Fibroblast of lung (primary cell): ENCODE measurements around the gene C17orf67. TPM values are rescaled to one million over a fixed set of nuclear protein-coding genes. Genes with fewer than 3 reads are reported as not detected.

Experiments used
- DNase-seq, 2 donors: peaks; one replicate each; pipeline versions ENCODE4 v3.0.0 to v3.0.0-alpha.2; 2010; ENCODE audit warnings: low read depth in 2 of 2
- H2AFZ ChIP-seq: 2 replicates; pipeline ENCODE4 v1.5.1; 2012; ENCODE audit warnings: low read length, control low read depth, inconsistent platforms
- H3K27ac ChIP-seq: 2 replicates; pipeline ENCODE4 v1.5.1; 2011; ENCODE audit warnings: low read length, control low read depth; ENCODE audit not compliant: insufficient read depth
- H3K27me3 ChIP-seq: 2 replicates; pipeline ENCODE4 v1.5.1; 2011; ENCODE audit warnings: mild to moderate bottlenecking, low read length; ENCODE audit not compliant: control insufficient read depth, insufficient read depth
- H3K36me3 ChIP-seq: 2 replicates; pipeline ENCODE4 v1.5.1; 2011; ENCODE audit warnings: low read length; ENCODE audit not compliant: control insufficient read depth, insufficient read depth
- H3K4me1 ChIP-seq: 2 replicates; pipeline ENCODE4 v1.5.1; 2011; ENCODE audit warnings: low read length; ENCODE audit not compliant: control insufficient read depth, insufficient read depth; ENCODE audit errors: extremely low read depth
- H3K4me2 ChIP-seq: 2 replicates; pipeline ENCODE4 v1.5.1; 2011; ENCODE audit warnings: low read length, control low read depth; ENCODE audit not compliant: insufficient read depth; ENCODE audit errors: extremely low read depth
- H3K4me3 ChIP-seq, 4 experiments: fragments of 200-600 bp in 1 of 4; sonication (generic) in 1 of 4; replicated peaks in 1 of 4; 2 replicates each; pipeline ENCODE4 v1.5.1; 2011 to 2016; ENCODE audit warnings: low read length in 4 of 4, low read depth in 3 of 4, mild to moderate bottlenecking in 3 of 4, control low read depth in 2 of 4, inconsistent platforms in 1 of 4, mixed read lengths in 1 of 4; ENCODE audit not compliant: insufficient read depth in 1 of 4; ENCODE audit errors: control extremely low read depth in 1 of 4
- H3K79me2 ChIP-seq: 2 replicates; pipeline ENCODE4 v1.5.1; 2012; ENCODE audit warnings: mild to moderate bottlenecking, low read length, inconsistent platforms; ENCODE audit not compliant: control insufficient read depth, insufficient read depth
- H3K9ac ChIP-seq: 2 replicates; pipeline ENCODE4 v1.5.1; 2011; ENCODE audit warnings: mild to moderate bottlenecking, low read length, control low read depth; ENCODE audit not compliant: insufficient read depth
- H3K9me3 ChIP-seq: 2 replicates; pipeline ENCODE4 v1.5.1; 2012; ENCODE audit warnings: low read depth, low read length; ENCODE audit not compliant: control insufficient read depth, insufficient read depth
- H4K20me1 ChIP-seq: 2 replicates; pipeline ENCODE4 v1.5.1; 2011; ENCODE audit warnings: low read length; ENCODE audit not compliant: control insufficient read depth, insufficient read depth; ENCODE audit errors: extremely low read depth
- EZH2 ChIP-seq: IDR thresholded peaks from 2 replicates; pipeline ENCODE4 v1.5.1; 2012; ENCODE audit warnings: low read length, control low read depth, mild to moderate bottlenecking; ENCODE audit errors: missing control alignments
- polyA plus RNA-seq, 2 donors: library from polyadenylated mRNA; depleted of rRNA in 1 of 2; stranded (reverse) in 1 of 2; unstranded in 1 of 2; fragments of >200 nt; gene quantifications; 2 replicates each; pipeline ENCODE4 v1.2.1, GENCODE V29; 2011 to 2012; ENCODE audit warnings: missing spikeins in 1 of 2
- total RNA-seq: library from RNA; depleted of rRNA; stranded (reverse); fragments of >200 nt; gene quantifications from 2 replicates; pipeline ENCODE4 v1.2.1, GENCODE V29; 2014
- TF ChIP-seq, protein P1 (sequence below), 2 donors: IDR thresholded peaks in 1 of 2; conservative IDR thresholded peaks in 1 of 2; 1 replicate in 1 of 2; 2 replicates in 1 of 2; pipeline ENCODE4 v1.5.1; 2011 to 2012; ENCODE audit warnings: low read length in 2 of 2, control low read depth in 1 of 2, inconsistent platforms in 1 of 2, low read depth in 1 of 2, mild to moderate bottlenecking in 1 of 2

C17orf67 gene
- total and polyA plus RNA-seq, 2 donors (not counting 1 experiment from before 2014, with no cell fraction given) = 0.45 to 1.7 TPM

DNA sequence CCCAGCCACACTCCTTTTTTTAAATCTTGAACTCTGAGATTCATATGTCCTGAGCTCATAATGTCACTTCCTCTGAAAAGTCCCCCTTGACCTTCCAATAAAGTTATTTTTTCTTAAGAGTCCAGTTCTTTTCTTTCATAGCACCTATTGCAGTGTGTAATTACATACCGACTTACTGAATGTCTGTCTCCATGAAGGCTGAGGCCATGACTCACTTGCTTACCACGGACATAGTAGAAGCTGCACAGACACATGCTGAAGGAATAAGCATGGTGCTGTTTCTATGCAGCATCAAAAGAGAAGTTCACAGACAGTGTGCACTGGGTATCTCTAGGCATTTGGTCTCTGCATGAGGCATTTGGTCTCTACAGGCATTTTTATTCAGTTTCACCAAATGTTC lies 77.2 kb downstream of the C17orf67 start:
- no peaks in the 10 kb centered on the region for H3K79me2 ChIP-seq
- H3K9me3 ChIP-seq = no peaks in the 10 kb centered on the region
- peak overlapping the region; percentile 72 for H3K27ac ChIP-seq
- no peaks in the 10 kb centered on the region for H3K36me3 ChIP-seq
- peak overlapping the region; percentile 59 for H3K4me2 ChIP-seq
- H4K20me1 ChIP-seq = no peaks in the 10 kb centered on the region
- no peak overlapping the region for H3K4me3 ChIP-seq
- H2AFZ ChIP-seq = no peak overlapping the region
- peaks cover 16% of the 10 kb centered on the region for H3K4me1 ChIP-seq
- H3K27me3 ChIP-seq = no peaks in the 10 kb centered on the region
- no peak overlapping the region for H3K9ac ChIP-seq
- DNase-seq = peak; percentile 81 to 98
- TF ChIP-seq EZH2 = no peak
- TF ChIP-seq, protein P1, sequence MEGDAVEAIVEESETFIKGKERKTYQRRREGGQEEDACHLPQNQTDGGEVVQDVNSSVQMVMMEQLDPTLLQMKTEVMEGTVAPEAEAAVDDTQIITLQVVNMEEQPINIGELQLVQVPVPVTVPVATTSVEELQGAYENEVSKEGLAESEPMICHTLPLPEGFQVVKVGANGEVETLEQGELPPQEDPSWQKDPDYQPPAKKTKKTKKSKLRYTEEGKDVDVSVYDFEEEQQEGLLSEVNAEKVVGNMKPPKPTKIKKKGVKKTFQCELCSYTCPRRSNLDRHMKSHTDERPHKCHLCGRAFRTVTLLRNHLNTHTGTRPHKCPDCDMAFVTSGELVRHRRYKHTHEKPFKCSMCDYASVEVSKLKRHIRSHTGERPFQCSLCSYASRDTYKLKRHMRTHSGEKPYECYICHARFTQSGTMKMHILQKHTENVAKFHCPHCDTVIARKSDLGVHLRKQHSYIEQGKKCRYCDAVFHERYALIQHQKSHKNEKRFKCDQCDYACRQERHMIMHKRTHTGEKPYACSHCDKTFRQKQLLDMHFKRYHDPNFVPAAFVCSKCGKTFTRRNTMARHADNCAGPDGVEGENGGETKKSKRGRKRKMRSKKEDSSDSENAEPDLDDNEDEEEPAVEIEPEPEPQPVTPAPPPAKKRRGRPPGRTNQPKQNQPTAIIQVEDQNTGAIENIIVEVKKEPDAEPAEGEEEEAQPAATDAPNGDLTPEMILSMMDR (conservative IDR thresholded peaks at IDR 0.05 in 1 of 2, IDR thresholded peaks at IDR 0.05 in 1 of 2; ENCODE audit: low read depth in 1 of 2, low read length in 2 of 2) = no peak

DNA sequence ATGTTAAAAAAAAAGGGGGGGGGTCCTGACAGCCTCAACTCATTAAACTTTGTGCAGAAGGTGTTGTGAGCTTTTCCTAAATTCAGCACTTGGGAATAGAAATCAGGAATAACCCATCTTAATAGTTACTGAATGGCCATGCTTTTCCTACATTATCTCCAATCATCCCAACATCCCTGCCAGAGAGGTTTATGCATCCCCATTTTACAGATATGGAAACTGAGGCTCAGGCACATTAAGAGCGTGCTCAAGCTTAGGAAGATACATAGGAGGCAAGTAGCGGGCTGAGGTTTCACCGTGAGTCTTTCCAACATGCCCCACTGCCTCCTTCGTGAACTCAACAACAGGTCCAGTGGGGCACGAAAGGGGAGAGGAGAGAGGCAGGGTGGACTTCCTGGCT lies 78.4 kb downstream of the C17orf67 start:
- no peaks in the 10 kb centered on the region for H3K36me3 ChIP-seq
- no peaks in the 10 kb centered on the region for H3K9me3 ChIP-seq
- TF ChIP-seq EZH2 = no peak
- TF ChIP-seq, protein P1 (conservative IDR thresholded peaks at IDR 0.05 in 1 of 2, IDR thresholded peaks at IDR 0.05 in 1 of 2; ENCODE audit: low read depth in 1 of 2, low read length in 2 of 2) = no peak
- no peaks in the 10 kb centered on the region for H3K27me3 ChIP-seq
- H3K27ac ChIP-seq = peak overlapping the region; percentile 72
- H3K79me2 ChIP-seq = no peaks in the 10 kb centered on the region
- no peak overlapping the region for H2AFZ ChIP-seq
- no peak overlapping the region for H3K9ac ChIP-seq
- H3K4me3 ChIP-seq = no peak overlapping the region
- no peak for DNase-seq
- no peak overlapping the region for H3K4me2 ChIP-seq
- H3K4me1 ChIP-seq = peaks cover 25% of the 10 kb centered on the region
- H4K20me1 ChIP-seq = no peaks in the 10 kb centered on the region

DNA sequence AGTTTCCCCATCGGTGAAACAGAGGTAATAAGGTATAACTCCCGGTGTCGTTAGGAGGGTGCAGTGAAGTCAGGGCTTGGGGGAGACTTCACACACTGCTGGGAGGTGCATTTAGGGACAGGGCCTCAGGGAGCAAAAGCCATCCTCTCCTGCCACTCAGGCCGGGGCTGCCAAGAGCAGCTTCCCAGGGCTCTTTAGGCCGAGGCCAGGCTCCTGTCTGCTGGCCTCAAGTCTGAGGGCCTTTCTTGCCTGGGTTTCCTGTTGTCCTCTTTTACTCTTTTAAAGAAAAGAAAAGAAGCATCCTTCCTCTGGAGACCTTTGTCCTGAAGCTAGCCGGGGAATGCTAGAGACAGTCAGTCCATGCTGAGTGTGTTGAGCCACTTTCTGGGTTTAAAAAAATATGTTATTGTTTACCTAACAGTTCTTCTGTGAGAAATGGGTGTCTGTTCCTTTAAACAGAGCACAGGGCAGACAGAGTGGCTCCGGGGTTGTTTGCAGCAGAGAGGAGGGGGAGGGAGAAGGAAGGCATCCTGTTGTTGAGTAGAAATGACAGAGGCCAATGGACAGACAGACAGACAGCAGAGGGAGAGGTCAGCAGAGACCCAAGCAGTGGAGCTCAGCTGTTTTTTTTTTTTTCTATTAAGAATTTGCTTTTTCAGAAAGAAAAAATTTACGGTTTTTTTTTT lies 79.1 kb downstream of the C17orf67 start:
- Histone ChIP-seq H3K4me3 (no peak overlapping the region), H3K9me3 (no peaks in the 10 kb centered on the region), H3K4me1 (peaks cover 31% of the 10 kb centered on the region), H3K9ac (peak overlapping the region; percentile 2), H3K27me3 (no peaks in the 10 kb centered on the region), H3K79me2 (no peaks in the 10 kb centered on the region), H2AFZ (peak overlapping the region; percentile 85), H4K20me1 (no peaks in the 10 kb centered on the region), H3K4me2 (peak overlapping the region; percentile 35), H3K36me3 (no peaks in the 10 kb centered on the region), H3K27ac (peak overlapping the region; percentile 63)
- peak; percentile 23 to 28 for DNase-seq
- TF ChIP-seq, protein P1 (conservative IDR thresholded peaks at IDR 0.05 in 1 of 2, IDR thresholded peaks at IDR 0.05 in 1 of 2; ENCODE audit: low read depth in 1 of 2, low read length in 2 of 2) = no peak
- TF ChIP-seq EZH2 = no peak
